ENCODE results near the gene PTGDS.
A peak's percentile ranks its signal among the peaks of the same experiment; 100 is the strongest.

Gene PTGDS

DNA sequence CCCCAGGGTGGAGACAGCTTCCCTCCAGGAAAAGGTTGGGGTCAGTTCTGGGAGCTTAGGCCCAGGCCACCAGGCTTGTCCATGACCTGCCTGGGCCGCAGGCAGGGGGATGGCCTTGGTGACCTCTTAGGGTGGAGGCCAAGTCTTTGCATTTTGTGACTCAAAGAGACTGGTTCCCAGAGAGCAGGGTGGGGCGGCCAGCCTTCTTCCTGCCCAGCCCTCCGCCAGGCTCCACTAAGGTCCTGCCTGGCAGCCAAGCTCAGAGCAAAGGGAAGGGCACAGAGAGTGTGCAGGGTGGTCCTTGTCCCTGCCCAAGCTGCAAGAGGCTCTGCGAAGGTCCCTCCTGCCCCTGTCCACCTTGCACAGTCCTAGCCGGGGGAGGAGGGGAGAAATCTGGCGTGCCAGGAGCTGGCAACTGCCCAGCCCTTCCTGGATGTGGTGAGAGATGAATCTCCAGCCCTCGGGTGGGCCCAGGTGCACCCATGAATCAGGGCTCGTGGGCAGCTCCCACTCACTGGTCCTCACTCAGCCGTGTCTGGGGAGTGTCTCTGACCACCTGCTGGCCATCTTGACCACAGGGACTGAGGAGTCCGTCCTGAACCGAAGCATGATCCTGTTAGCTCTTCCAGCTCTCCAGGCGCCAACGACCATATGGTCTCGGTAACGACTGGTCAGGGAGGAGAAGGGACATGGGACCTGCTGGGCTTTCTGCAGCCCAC is 2.3 kb upstream of the PTGDS start:
- DNase-seq, result peak; percentile 64

DNA sequence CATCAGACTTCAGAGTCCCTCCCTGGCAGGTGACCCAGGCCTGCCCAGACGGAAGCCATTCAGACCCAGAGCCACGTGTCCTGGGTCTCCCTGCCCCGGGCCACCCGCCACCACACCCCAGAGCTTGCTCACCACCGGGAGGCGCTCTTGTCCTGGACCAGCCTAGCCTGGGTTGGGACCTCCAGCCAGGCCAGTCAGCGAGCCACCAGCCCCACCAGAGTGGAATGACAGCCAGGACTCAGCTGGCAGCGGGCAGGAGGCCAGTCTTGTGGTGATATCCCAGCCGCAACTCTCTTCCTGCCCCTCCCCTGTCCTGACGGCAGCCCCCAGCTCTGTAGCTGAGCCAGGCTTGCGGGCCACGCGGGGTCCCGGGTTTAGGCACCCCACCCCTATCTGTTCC is 1.7 kb upstream of the PTGDS start:
- peak; percentile 98 for DNase-seq

DNA sequence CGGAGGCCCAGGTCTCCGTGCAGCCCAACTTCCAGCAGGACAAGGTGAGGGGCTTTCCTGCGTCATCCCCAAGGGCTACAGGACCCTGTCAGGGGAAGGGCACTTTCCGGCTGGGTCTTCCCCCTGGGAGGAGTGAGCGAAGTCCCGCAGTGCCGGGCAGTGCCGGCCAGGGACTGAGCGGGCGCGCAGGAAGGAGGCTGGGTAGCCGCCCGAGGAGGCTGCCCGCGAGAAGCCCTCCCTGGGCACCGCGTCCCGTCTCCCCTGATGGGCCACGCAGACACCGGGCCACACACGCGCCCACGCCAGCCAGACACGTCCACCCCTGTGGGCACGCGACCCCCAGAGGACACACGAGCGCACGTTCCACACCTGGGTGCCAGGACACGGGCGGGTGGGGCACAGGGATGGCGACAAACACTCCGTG is 357 bp downstream of the PTGDS start:
- DNase-seq, result no peak

DNA sequence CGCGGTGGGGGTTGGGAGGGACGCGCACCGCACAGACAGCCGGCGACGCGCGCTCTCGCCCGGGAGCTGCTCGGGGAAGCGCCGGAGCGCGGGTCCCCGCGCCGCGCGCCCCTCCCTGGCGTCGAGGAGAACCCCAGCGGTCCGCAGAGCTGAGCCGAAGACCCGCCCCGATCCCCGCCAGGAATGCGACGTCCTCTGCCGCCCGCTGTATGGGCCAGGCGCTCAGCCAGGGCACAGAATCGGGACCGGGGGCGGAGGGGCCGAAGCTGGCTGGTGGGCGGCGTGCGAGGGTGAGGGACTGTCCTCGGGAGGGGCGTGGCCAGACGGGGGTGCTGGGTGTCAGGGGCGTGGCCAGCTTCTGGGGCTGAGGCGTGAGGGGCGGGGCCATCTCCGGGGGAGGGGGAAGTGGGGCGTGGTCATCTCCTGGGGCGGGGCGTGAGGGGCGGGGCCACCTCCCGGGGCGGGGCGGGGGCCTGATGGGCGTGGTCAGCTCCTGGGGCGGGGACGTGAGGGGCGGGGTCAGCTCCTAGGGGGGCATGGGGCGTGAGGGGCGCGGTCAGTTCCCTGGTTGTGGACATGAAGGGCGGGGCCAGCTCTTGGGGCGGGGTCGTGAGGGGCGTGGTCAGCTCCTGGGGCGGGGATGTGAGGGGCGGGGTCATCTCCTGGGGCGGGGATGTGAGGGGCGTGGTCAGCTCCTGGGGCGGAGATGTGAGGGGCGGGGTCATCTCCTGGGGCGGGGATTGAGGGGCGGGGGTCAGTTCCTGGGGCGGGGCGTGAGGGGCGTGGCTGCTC is 965 bp downstream of the PTGDS start:
- peak; percentile 86 for DNase-seq

DNA sequence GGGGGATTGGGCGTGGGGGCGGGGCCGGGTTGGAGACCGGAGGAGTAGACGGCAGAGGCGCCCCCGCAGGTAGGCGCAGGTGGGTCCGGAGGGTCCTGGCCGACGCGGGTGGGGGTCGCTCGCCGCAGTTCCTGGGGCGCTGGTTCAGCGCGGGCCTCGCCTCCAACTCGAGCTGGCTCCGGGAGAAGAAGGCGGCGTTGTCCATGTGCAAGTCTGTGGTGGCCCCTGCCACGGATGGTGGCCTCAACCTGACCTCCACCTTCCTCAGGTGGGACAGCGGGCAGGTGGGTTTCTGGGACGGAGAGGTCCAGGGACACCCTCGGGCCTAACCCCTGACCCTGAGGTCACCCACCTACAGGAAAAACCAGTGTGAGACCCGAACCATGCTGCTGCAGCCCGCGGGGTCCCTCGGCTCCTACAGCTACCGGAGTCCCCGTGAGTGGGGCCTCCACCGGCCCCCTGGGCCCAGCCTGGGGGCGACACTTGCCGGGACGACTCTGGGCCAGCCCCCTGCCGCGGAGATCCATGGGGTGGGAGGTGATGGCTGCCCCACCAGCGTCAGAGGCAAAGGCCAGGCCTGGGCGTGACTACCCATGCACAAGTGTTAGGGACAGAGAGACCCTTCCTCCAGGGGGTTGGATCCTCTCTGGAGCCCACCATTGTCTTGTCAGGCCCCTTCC is 1.7 kb downstream of the PTGDS start:
- no peak for DNase-seq

DNA sequence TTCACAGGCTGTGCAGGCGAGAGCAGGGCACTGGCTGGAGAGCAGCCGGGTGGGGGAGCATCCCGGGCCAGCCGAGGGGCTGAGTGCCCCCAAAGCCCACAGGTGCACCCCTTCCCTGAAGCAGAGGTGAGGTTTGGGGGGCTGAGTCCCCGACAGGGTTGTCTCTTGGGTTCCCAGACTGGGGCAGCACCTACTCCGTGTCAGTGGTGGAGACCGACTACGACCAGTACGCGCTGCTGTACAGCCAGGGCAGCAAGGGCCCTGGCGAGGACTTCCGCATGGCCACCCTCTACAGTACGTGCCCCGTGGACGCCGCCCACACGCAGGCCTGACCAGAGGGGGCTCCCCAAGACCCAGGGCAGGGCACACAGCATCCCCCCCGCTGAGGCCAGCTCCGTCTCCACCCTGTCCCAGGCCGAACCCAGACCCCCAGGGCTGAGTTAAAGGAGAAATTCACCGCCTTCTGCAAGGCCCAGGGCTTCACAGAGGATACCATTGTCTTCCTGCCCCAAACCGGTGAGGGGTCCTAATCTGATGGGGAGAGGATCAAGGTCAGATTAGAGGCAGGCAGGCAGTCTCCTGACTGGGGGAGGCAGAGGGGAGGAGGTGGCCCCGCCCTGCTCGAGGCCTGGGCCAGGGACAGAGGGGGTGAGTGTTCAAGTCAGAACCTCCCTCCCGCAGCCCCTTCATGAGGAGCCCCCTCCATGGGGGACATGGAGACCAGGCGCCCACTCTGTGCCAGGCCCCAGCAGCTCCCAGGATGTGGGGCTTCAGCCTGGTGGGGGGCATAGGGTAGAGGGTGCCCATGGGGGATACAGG is 2.7 kb downstream of the PTGDS start:
- no peak for DNase-seq

DNA sequence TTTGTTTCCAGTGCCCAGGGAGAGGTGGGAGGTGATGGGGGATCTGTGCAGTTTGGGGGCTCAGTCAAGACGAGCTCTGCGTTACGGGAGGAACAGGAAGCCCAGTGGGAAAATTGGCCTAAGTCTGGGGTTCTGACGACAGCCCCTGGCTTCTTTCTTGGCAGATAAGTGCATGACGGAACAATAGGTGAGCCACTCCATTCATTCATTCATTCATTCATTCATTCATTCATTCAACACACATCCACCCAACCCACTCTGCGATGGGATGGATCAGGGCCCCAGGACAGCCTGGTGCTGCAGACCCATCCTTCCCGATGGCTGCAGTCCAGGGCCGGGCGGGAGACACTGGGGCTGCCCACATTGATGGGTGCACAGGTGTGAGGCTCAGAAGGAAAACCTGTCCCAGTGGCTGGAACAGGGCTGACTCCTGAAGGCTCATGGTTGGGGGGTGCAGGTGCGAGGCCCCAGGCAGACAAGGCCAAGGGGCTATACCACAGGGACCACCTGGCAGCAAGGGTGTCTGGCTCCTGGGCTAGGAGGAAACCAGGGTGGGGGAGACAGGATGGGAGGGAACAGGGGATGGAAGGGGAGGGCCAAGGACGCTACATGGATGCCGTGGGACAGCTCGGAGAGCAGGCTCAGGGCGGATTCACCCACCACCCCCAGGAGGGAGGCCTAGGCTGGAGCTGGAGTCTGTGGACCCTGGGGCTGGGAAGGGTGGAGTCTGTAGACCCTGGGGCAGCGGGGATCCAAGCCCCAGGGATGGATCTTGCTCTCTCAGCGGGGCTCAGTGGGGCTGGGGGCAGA is 3.6 kb downstream of the PTGDS start:
- DNase-seq, result no peak

DNA sequence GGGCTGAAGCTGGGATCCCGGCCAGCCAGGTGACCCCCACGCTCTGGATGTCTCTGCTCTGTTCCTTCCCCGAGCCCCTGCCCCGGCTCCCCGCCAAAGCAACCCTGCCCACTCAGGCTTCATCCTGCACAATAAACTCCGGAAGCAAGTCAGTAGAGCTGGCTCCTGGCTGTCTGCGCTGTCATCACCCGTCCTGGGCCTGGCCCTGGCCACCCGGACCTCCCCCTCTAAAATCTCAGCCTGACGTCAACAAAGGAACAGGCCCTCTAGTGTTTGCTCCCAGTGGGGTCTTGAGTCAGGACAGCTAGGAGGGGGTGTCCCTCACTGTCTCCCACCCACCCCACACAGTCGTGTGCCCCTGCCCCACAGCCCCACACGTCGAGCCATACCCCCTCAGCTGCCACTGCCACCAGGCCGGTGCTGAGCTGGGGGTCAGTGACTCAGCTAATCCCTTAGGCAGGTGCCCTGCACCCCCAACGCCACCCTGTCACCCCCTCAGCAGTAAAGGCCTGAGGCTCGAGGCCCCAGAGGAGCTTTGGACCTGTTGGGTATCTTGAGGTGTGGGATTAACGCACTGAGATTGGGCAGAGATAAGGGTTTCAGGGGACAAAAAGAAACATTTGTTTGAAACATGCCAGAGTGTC is 4.4 kb downstream of the PTGDS start:
- DNase-seq, result no peak

DNA sequence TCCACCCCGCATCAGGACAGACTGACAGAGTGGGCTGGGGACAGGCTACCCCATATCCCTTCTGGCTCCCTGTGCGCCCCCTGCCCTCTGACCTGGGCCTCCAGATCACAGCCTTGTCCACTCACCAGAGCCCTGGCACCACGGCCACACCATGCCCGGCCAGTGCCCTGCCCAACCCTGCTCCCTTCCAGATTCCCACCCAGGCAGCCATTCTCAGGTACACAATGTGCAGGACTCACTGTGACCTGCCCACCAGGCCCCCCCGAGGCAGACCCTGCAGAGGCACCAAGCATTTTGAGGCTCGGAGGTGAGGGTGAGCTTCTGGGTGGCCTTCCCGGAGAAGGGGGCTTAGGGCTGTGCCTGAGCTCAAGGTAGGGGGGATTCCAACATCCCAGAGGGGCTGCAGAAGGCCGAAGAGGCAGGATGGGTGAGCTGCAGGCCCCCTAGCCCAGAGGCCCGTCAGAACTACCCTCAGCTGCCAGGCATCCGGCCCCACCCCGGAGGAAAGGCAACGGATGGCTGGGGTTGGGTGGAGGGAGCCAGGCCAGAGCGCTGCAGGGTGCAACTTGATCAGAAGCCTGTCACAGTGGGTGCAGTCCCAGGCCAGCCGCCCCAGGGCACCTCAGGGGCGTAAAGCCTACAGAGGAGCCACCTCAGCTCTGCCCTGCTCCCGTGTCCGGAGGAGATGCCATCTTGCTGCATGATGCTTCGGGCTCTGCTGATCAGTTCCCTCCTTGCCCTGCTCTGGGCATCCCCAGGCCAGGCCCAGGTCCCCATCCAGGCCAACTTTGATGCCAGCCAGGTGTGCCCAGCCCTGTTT is 5.1 kb downstream of the PTGDS start, which contains the start of gene LCNL1:
Gene LCNL1 (plus strand): TSS at position 762 of the 820 bp plus-strand sequence. CDS start 594 bp downstream, outside the sequence.
- DNase-seq, result no peak

DNA sequence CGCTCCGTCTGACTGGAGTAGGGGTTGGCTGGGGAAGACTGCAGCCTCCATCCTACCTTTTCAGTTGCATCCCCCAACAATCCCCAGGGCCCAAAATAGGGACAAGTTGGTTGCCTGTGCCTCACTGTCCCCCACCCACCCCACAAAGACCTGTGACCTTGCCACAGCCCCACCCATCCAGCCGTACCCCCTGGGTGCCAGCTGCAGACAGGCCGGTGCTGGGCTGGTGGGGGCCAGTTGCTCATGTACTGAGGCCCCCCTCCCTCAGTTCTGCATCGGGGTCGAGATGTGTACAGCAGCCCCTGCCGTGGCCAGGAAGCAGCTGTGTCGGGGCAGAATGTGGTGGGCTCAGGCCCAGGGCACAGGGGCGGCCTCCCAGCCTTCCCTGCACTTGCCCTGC is 5.9 kb downstream of the PTGDS start:
- no peak for DNase-seq

DNA sequence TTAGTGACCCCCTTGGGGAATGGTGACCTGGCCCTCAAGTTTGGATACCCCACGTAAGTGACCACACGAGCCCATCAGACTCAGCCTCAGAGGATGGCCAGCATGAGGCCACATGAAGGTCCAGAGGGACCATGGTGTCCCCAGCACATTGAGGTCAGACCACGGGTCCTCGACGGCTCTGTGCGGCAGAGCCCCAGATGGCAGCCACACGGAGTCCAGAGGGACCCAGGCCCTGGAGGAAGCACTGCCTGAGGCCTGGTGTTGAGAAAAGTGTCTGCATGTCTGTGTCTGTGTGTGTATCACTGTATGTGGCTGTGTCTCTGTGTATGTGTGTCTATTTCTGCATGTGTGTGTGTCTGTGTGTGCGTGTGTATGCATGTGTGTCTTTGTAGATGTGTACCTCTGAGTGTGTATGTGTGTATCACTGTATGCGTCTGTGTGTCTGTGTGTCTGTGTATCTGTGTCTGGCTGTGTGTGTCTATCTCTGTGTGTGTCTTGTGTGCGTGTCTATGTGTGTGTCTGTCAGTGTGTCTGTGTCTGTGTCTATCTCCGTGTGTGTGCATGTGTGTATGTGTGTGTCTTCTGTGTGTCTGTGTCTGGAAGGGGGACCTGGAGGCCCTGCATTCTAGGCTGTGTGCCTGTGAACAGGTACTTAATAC is 6.5 kb downstream of the PTGDS start:
- DNase-seq, result no peak

DNA sequence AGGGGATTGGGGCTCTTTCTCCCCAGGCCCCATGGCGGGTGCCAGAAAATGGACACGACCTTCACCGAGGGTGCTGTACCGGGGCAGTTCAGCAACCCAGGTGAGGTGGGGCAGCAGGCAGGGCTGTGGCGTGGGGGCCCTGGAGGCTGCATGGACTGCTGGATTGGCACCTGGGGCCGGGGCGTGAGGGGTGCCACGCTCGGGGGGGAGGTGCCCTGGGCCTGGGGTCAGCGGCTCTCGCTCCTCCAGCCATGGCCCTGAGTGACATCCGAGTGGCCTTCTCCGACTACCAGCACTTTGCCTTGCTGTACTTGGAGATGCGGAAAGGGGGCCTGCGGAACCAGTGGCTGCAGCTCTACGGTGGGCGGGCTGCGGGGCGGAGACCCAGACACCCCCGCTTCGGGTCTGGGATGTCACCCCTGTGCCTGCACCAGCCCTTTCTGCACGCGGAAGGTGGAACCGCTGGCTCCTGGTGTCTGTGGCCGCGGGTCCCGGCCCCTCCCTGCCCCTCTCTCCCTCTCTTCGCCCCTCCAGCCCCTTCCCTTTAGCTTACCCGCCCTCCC is 7.2 kb downstream of the PTGDS start:
- DNase-seq, result no peak

DNA sequence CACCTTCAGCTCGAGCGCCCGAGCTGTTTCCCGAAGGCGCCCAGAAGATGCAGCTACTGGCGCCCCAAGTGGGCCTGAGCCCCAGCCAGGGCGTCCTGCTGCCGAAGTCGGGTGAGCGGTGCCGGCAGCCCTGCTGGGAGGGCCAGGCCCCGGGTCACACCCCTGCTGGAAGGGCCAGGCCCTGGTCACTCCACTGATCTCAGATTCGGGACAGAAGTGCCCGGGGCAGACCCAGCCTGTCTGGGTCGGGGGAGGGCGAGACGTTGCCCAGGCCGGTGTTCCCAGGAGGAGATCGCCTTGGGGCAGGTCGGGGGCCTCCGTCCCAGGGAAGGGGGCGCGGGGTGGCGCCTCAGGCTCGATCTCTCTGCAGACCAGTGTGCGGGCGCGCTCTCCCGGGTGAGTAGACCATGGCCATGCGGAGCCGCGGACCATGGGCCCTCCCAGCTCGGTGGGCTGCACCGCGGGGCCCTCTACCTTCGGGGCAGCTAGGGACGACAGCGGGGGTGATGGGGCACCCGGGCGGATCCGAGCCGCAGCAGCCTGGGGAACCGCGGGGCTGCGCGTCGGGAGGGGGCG is 7.8 kb downstream of the PTGDS start:
- DNase-seq, result no peak

DNA sequence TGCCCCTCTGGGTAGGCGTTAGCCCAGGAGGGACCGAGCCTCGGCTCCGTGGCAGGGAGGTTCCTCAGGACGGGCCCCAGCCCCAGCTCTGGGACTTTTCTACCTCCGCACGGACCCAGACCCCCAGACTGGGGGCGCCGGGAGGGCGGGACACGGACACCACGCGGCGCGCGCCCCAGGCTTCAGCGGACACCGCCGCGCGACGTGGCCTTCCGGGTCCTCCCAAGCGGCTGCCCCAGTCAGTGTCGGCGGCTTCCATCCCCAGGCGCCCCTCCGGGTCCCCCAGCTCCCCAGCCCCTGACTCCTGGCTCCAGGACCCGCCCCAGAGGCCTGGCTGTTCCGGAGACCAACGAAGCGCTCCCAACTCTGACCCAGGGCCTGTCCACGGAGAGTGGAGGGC is 8.5 kb downstream of the PTGDS start:
- no peak for DNase-seq

DNA sequence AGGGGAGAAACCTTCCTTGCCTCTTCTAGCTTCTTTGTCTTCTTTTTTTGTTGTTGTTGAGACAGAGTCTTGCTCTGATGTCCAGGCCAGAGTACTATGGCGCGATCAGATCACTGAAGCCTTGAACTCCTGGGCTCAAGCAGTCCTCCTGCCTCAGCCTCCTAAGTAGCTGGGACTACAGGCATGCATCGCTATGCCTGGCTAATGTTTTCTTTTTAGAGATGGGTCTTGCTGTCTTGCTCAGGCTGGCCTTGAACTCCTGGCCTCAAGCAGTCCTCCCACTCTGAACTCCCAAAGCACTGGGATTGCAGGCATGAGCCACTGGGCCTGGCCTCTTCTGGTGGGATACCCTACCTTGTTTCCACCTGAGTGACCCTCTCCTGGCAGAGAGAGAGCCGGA is 11.6 kb downstream of the PTGDS start:
- DNase-seq, result no peak

DNA sequence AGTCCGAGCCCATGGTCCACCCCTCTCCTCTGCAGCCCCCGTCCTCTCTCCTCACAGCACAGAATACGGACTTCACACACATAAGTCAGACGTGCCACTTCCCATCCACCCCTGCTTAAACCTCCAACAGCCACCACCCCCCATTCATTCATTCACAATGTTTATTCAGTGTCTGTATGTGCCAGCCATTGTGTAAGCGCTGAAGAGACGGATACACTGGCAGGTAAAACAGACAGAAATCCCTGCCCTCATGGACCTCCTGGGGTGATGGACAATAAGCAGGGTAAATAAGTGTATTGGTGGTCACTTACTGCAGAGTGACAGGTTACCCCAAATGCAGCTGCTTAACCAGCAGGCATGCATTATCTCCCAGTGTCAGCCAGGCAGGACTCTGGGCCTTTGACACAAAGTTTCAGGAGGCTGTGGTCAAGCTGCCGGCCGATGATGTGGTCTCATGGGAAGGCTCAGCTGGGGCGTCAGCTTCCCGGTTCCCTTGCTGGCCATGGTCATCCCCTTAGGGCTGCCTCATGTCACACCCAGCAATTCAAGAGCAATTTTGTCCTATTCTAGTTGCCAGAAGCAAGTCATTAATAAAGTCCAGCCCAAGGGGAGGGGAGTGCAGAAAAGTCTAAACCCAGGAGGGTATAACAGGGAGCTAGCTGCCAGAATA is 13.1 kb downstream of the PTGDS start:
- no peak for DNase-seq

DNA sequence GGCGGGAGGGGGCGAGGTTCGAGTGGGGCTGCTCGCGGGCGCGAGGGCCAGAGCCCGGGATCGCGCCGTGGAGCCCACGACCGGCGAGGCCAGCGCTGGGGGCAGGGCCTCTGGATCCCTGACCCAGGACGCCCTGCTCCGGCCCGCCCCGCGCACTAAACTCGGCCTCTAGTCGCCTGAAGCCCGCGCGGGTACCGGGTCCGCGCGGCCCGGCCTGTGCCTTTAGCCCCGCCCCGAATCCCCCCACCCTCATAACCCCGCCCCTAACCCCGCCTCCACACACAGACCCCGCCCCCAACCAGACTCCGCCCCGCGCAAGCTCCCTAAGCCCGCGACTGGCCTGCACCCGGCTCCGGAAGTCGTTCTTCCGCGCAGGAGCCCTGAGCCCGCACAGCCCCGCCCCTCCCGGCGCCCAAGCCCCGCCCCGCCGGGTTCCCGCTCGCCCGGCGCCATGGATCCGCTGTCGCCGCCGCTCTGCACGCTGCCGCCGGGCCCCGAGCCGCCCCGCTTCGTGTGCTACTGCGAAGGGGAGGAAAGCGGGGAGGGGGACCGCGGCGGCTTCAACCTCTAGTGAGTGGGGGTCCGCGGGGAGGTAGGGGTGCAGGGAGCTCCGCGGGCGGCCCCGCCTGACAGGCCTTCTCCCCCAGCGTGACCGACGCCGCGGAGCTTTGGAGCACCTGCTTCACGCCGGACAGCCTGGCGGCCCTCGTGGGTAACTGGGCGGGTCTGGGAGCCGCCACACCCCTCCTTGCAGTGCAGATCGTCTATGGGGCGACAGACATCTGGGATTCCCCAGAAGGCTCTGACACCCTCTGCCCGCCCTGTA is 14.9 kb downstream of the PTGDS start, which contains the start of gene PAXX:
Gene PAXX (plus strand): TSS at position 430 of the 826 bp plus-strand sequence. CDS start 22 bp downstream, at position 452.
- peak; percentile 97 for DNase-seq
